Stimulated activated CD8-positive, alpha-beta memory T cell treated with anti-CD3 and anti-CD28 coated beads, Interleukin-4, amount 100 ng/mL, for 1 hour (primary cell): ENCODE measurements around the gene FKBP2.
A peak's percentile ranks its signal among the peaks of the same experiment; 100 is the strongest.
"Not testable (repeated sequence)": the region's sequence is repeated elsewhere in the genome, so short reads cannot be mapped to it uniquely, and the experiment has no call there.

Experiments used
- DNase-seq, 2 donors: peaks; one replicate each; pipeline ENCODE4 v3.0.0-alpha.2; 2020; ENCODE audit warnings: low read depth in 2 of 2, low spot score in 1 of 2

Gene FKBP2

GRCh38 chr11:64232182-64232966, 8.5 kb upstream of the FKBP2 start:
- DNase-seq = no peak

GRCh38 chr11:64232967-64233315, 8.0 kb upstream of the FKBP2 start:
- DNase-seq = no peak

GRCh38 chr11:64233913-64234586, 6.8 kb upstream of the FKBP2 start, which contains the start of gene VEGFB:
TSS of gene VEGFB (plus strand) at chr11:64234584. CDS start at chr11:64234834, 250 bp downstream.
- DNase-seq = peak in 1 of 2 donors; percentile 58

- no peak for DNase-seq
Measured at GRCh38 chr11:64234647-64235379, 6.1 kb upstream of the FKBP2 start.

GRCh38 chr11:64235437-64236161, 5.3 kb upstream of the FKBP2 start:
- DNase-seq = no peak

GRCh38 chr11:64237484-64237951, 3.4 kb upstream of the FKBP2 start:
- no peak for DNase-seq

GRCh38 chr11:64238076-64238475, 2.8 kb upstream of the FKBP2 start:
- no peak for DNase-seq

GRCh38 chr11:64238999-64239398, 1.9 kb upstream of the FKBP2 start:
- DNase-seq = no peak

GRCh38 chr11:64239662-64240434, 1.0 kb upstream of the FKBP2 start:
- DNase-seq = no peak

- peak; percentile 97 to 99 for DNase-seq
Measured at GRCh38 chr11:64241241-64241490, 271 bp downstream of the FKBP2 start.

- no peak for DNase-seq
Measured at GRCh38 chr11:64241491-64242374, 838 bp downstream of the FKBP2 start.

GRCh38 chr11:64243236-64243854, 2.5 kb downstream of the FKBP2 start:
- no peak for DNase-seq

GRCh38 chr11:64244107-64244506, 3.2 kb downstream of the FKBP2 start:
- DNase-seq = no peak

- no peak for DNase-seq
Measured at GRCh38 chr11:64244966-64245365, 4.1 kb downstream of the FKBP2 start.

- DNase-seq = no peak
Measured at GRCh38 chr11:64245401-64245796, 4.5 kb downstream of the FKBP2 start.

- peak in 1 of 2 donors; percentile 39 for DNase-seq
Measured at GRCh38 chr11:64245797-64246620, 5.1 kb downstream of the FKBP2 start.

GRCh38 chr11:64246621-64246870, 5.7 kb downstream of the FKBP2 start:
- DNase-seq = not testable (repeated sequence)

GRCh38 chr11:64246871-64247728, 6.2 kb downstream of the FKBP2 start, which contains the start of gene PPP1R14B:
TSS of gene PPP1R14B (minus strand) at chr11:64246943. CDS start at chr11:64246673, 270 bp downstream.
- DNase-seq = no peak
